HEK293 (cell line): ENCODE measurements around the gene PIP5KL1.

Source experiments
- CTCF ChIA-PET: fragments of 350-600 bp; formaldehyde crosslinking; extraction: SDS; loops from one replicate; lab custom pipeline; 2021; ENCODE audit warnings: antibody characterized with exemption; lab: Yijun Ruan, JAX
- POLR2A ChIA-PET: fragments of 300-600 bp; formaldehyde crosslinking; extraction: SDS; loops from one replicate; lab custom pipeline; 2020; ENCODE audit warnings: antibody characterized with exemption, inconsistent platforms; lab: Yijun Ruan, JAX
- H3K27ac ChIP-seq: fragments of 200-500 bp; sonication (Bioruptor generic); 2 replicates; pipeline ENCODE4 v1.5.1; 2014; ENCODE audit warnings: low read depth, low read length, control low read depth, inconsistent platforms; ENCODE audit errors: extremely low read depth
- H3K36me3 ChIP-seq, 2 experiments: fragments of 200-500 bp in 1 of 2; sonication (Bioruptor generic) in 1 of 2; 1 replicate in 1 of 2; 2 replicates in 1 of 2; pipeline ENCODE4 v1.5.1; 2014 to 2017; ENCODE audit warnings: inconsistent platforms in 2 of 2, low read length in 2 of 2; ENCODE audit not compliant: control insufficient read depth in 2 of 2, insufficient read depth in 1 of 2
- H3K4me1 ChIP-seq: fragments of 200-500 bp; sonication (Bioruptor generic); 2 replicates; pipeline ENCODE4 v1.5.1; 2014; ENCODE audit warnings: mild to moderate bottlenecking, low read length, inconsistent platforms; ENCODE audit not compliant: control insufficient read depth, insufficient read depth
- H3K4me3 ChIP-seq: 2 replicates; pipeline ENCODE4 v1.5.1; 2011; ENCODE audit warnings: low read depth, mild to moderate bottlenecking, control low read depth, low read length, moderate library complexity
- H3K9me3 ChIP-seq: fragments of 200-500 bp; sonication (Bioruptor generic); 2 replicates; pipeline ENCODE4 v1.5.1; 2014; ENCODE audit warnings: low read depth, low read length, inconsistent platforms; ENCODE audit not compliant: control insufficient read depth, insufficient read depth
- SP2 ChIP-seq: fragments of 450-650 bp; formaldehyde crosslinking; IDR thresholded peaks from 2 replicates; pipeline ENCODE4 v1.5.1; 2016; ENCODE audit warnings: missing biosample characterization, missing genetic modification characterization
- ZEB2 ChIP-seq: fragments of 450-650 bp; formaldehyde crosslinking; IDR thresholded peaks from 2 replicates; pipeline ENCODE4 v1.5.1; 2016; ENCODE audit warnings: missing biosample characterization, missing genetic modification characterization
- ZFP37 ChIP-seq: fragments of 450-650 bp; formaldehyde crosslinking; IDR thresholded peaks from 2 replicates; pipeline ENCODE4 v1.5.1; 2016; ENCODE audit warnings: missing biosample characterization, missing genetic modification characterization
- ZNF112 ChIP-seq: fragments of 450-650 bp; formaldehyde crosslinking; IDR thresholded peaks from 2 replicates; pipeline ENCODE4 v1.5.0; 2017; ENCODE audit warnings: missing biosample characterization, missing genetic modification characterization
- ZNF311 ChIP-seq: fragments of 450-650 bp; formaldehyde crosslinking; IDR thresholded peaks from 2 replicates; pipeline ENCODE4 v1.5.1; 2017; ENCODE audit warnings: missing biosample characterization, missing genetic modification characterization, borderline replicate concordance
- ZNF335 ChIP-seq: fragments of 450-650 bp; formaldehyde crosslinking; conservative IDR thresholded peaks from 2 replicates; pipeline ENCODE4 v1.5.1; 2016; ENCODE audit warnings: missing biosample characterization, missing genetic modification characterization
- ZNF366 ChIP-seq: fragments of 450-650 bp; formaldehyde crosslinking; conservative IDR thresholded peaks from 2 replicates; pipeline ENCODE4 v1.5.1; 2016; ENCODE audit warnings: missing biosample characterization, missing genetic modification characterization
- ZNF426 ChIP-seq: fragments of 450-650 bp; formaldehyde crosslinking; IDR thresholded peaks from 2 replicates; pipeline ENCODE4 v1.5.1; 2017; ENCODE audit warnings: missing biosample characterization, missing genetic modification characterization, mild to moderate bottlenecking, inconsistent platforms, moderate library complexity
- ZNF621 ChIP-seq: fragments of 450-650 bp; formaldehyde crosslinking; IDR thresholded peaks from 2 replicates; pipeline ENCODE4 v1.5.1; 2017; ENCODE audit warnings: missing biosample characterization, missing genetic modification characterization
- ZNF768 ChIP-seq: fragments of 450-650 bp; formaldehyde crosslinking; IDR thresholded peaks from 2 replicates; pipeline ENCODE4 v1.5.1; 2018; ENCODE audit warnings: missing biosample characterization, mild to moderate bottlenecking, missing genetic modification characterization
- ZNF791 ChIP-seq: fragments of 450-650 bp; formaldehyde crosslinking; IDR thresholded peaks from 2 replicates; pipeline ENCODE4 v1.5.1; 2016; ENCODE audit warnings: missing biosample characterization, missing genetic modification characterization
- ZNF792 ChIP-seq: fragments of 450-650 bp; formaldehyde crosslinking; IDR thresholded peaks from 2 replicates; pipeline ENCODE4 v1.5.1; 2016; ENCODE audit warnings: missing biosample characterization, missing genetic modification characterization
- ZXDB ChIP-seq: fragments of 450-650 bp; formaldehyde crosslinking; IDR thresholded peaks from 2 replicates; pipeline ENCODE4 v1.5.1; 2016; ENCODE audit warnings: missing biosample characterization, missing genetic modification characterization
- TF ChIP-seq, protein P1 (sequence below): fragments of 450-650 bp; formaldehyde crosslinking; IDR thresholded peaks from 2 replicates; pipeline ENCODE4 v1.5.1; 2017; ENCODE audit warnings: missing biosample characterization, missing genetic modification characterization
- TF ChIP-seq, protein P2 (sequence below): fragments of 450-650 bp; formaldehyde crosslinking; IDR thresholded peaks from 2 replicates; pipeline ENCODE4 v1.5.1; 2016; ENCODE audit warnings: missing biosample characterization, missing genetic modification characterization
- TF ChIP-seq, protein P3 (sequence below): fragments of 450-650 bp; formaldehyde crosslinking; conservative IDR thresholded peaks from 2 replicates; pipeline ENCODE4 v1.5.1; 2016; ENCODE audit warnings: low read depth, missing biosample characterization, missing genetic modification characterization
- TF ChIP-seq, protein P4 (sequence below): fragments of 450-650 bp; formaldehyde crosslinking; IDR thresholded peaks from 2 replicates; pipeline ENCODE4 v1.5.1; 2017; ENCODE audit warnings: missing biosample characterization, missing genetic modification characterization
- TF ChIP-seq, protein P5 (sequence below): IDR thresholded peaks from 2 replicates; pipeline ENCODE4 v1.6.1; 2011; ENCODE audit warnings: mild to moderate bottlenecking, low read depth, low read length, borderline replicate concordance
- TF ChIP-seq, protein P6 (sequence below): fragments of 450-650 bp; formaldehyde crosslinking; IDR thresholded peaks from 2 replicates; pipeline ENCODE4 v1.5.1; 2016; ENCODE audit warnings: missing biosample characterization, missing genetic modification characterization

PIP5KL1 gene

DNA sequence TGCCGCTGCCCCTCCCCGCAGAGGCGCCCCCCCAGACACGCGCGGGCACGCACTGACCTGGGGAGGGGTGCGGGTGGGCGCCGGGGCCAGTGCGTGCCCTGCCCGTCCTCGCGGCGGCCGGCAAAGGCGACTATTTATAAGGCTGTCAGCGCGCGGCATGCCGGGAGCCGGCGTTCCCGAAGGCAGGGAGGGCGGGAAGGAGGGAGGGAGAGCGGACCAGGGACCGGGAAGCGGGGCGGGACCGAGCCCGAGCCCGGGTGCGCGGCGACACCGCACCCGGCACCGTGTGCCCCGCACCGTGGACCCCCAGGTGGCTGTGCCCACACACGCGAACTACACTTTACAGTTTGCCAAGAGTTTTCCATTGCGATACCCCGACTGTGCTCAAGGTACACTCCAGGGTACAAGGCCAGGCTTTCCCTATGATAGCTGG is 53.0 kb downstream of the PIP5KL1 start, which contains the start of gene AK1 (continued):
- 0 out of 2 replicates have a peak, but pooled peaks have one; percentile 11 for TF ChIP-seq ZXDB
- TF ChIP-seq, protein P1, sequence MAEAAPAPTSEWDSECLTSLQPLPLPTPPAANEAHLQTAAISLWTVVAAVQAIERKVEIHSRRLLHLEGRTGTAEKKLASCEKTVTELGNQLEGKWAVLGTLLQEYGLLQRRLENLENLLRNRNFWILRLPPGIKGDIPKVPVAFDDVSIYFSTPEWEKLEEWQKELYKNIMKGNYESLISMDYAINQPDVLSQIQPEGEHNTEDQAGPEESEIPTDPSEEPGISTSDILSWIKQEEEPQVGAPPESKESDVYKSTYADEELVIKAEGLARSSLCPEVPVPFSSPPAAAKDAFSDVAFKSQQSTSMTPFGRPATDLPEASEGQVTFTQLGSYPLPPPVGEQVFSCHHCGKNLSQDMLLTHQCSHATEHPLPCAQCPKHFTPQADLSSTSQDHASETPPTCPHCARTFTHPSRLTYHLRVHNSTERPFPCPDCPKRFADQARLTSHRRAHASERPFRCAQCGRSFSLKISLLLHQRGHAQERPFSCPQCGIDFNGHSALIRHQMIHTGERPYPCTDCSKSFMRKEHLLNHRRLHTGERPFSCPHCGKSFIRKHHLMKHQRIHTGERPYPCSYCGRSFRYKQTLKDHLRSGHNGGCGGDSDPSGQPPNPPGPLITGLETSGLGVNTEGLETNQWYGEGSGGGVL (tag by site-specific recombination) = peak; percentile 66
- peak; percentile 76 for TF ChIP-seq SP2
- peak; percentile 86 for TF ChIP-seq ZNF366 (tag by site-specific recombination)
- TF ChIP-seq ZEB2 = peak; percentile 54; the same call in 1 of the 2 replicates
- TF ChIP-seq ZNF792 = no peak
- 0 out of 2 replicates have a peak, but pooled peaks have one; percentile 20 for TF ChIP-seq ZFP37 (tag by site-specific recombination)
- TF ChIP-seq ZNF621 = no peak
- TF ChIP-seq, protein P2, sequence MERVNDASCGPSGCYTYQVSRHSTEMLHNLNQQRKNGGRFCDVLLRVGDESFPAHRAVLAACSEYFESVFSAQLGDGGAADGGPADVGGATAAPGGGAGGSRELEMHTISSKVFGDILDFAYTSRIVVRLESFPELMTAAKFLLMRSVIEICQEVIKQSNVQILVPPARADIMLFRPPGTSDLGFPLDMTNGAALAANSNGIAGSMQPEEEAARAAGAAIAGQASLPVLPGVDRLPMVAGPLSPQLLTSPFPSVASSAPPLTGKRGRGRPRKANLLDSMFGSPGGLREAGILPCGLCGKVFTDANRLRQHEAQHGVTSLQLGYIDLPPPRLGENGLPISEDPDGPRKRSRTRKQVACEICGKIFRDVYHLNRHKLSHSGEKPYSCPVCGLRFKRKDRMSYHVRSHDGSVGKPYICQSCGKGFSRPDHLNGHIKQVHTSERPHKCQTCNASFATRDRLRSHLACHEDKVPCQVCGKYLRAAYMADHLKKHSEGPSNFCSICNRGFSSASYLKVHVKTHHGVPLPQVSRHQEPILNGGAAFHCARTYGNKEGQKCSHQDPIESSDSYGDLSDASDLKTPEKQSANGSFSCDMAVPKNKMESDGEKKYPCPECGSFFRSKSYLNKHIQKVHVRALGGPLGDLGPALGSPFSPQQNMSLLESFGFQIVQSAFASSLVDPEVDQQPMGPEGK (tag by site-specific recombination) = 0 out of 2 replicates have a peak, but pooled peaks have one; percentile 28

DNA sequence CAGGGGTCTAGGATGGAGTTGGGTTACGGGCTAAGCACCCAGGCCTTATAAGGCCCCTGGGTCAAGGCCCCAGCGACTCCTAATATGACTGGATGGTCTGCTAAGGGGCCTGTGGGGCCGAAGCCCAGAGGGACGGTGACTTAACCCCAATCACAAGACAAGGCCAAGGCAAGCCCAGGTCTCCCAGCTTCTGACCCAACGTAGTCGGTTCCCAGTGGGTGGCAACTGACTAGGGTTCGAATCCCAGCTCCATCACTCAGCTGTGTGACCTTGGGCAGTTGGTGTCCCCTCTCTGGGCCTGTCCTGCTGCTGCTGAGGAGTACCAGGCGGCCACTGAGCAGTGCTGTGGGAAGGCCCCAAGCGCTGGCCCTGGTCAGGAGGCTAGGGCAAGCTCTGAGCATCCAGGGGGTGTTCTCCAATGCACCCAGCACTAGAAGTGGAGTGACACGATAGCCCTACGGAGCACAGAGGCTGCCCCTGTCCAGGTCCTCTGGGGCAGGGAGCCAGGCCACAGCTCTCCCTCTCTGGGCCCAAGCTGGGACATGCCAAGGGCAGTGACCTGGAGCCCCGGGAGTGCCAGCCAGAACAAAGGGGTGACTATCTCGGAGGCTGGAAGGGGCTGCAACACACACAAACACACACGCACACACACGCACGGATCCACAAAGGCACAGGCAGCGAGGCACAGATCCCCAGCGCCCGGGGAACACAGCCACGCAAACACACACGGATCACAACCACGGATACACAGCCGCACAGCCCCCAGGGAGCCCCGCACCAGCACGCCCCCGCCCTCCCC is 53.6 kb downstream of the PIP5KL1 start:
- CTCF ChIA-PET = interaction anchor here (0.6 to 2.5 kb wide), 6 partner anchors 44 to 936 kb away, joined by 3 to 7 read pairs (median 4); no protein-coding TSS in a partner anchor
- Histone ChIP-seq H3K9me3 (no peaks in the 10 kb centered on the region), H3K27ac (peak overlapping the region; percentile 53; the same call in 1 of the 2 replicates), H3K4me1 (no peaks in the 10 kb centered on the region; the same call in 1 of the 2 replicates), H3K4me3 (peak overlapping the region; percentile 55), H3K36me3 (peaks cover 0 to 18% of the 10 kb centered on the region in 2 experiments; a peak in 1 of 3 replicates)
- POLR2A ChIA-PET = interaction anchor here (1.1 kb wide), 1 partner anchor 13 kb away, joined by 4 read pairs; no protein-coding TSS in a partner anchor
- TF ChIP-seq, protein P2 (tag by site-specific recombination) = peak; percentile 22; the same call in 1 of the 2 replicates
- TF ChIP-seq ZNF426 (no peak), ZNF311 (tag by site-specific recombination) (no peak), ZNF112 (tag by site-specific recombination) (no peak), ZNF335 (tag by site-specific recombination) (0 out of 2 replicates have a peak, but pooled peaks have one; percentile 31), ZNF791 (tag by site-specific recombination) (no peak), ZNF768 (tag by site-specific recombination) (peak; percentile 59; the same call in 1 of the 2 replicates)
- TF ChIP-seq, protein P3, sequence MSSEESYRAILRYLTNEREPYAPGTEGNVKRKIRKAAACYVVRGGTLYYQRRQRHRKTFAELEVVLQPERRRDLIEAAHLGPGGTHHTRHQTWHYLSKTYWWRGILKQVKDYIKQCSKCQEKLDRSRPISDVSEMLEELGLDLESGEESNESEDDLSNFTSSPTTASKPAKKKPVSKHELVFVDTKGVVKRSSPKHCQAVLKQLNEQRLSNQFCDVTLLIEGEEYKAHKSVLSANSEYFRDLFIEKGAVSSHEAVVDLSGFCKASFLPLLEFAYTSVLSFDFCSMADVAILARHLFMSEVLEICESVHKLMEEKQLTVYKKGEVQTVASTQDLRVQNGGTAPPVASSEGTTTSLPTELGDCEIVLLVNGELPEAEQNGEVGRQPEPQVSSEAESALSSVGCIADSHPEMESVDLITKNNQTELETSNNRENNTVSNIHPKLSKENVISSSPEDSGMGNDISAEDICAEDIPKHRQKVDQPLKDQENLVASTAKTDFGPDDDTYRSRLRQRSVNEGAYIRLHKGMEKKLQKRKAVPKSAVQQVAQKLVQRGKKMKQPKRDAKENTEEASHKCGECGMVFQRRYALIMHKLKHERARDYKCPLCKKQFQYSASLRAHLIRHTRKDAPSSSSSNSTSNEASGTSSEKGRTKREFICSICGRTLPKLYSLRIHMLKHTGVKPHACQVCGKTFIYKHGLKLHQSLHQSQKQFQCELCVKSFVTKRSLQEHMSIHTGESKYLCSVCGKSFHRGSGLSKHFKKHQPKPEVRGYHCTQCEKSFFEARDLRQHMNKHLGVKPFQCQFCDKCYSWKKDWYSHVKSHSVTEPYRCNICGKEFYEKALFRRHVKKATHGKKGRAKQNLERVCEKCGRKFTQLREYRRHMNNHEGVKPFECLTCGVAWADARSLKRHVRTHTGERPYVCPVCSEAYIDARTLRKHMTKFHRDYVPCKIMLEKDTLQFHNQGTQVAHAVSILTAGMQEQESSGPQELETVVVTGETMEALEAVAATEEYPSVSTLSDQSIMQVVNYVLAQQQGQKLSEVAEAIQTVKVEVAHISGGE (tag by site-specific recombination) = peak; percentile 63
- TF ChIP-seq, protein P4, sequence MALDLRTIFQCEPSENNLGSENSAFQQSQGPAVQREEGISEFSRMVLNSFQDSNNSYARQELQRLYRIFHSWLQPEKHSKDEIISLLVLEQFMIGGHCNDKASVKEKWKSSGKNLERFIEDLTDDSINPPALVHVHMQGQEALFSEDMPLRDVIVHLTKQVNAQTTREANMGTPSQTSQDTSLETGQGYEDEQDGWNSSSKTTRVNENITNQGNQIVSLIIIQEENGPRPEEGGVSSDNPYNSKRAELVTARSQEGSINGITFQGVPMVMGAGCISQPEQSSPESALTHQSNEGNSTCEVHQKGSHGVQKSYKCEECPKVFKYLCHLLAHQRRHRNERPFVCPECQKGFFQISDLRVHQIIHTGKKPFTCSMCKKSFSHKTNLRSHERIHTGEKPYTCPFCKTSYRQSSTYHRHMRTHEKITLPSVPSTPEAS (tag by site-specific recombination) = 0 out of 2 replicates have a peak, but pooled peaks have one; percentile 20
- TF ChIP-seq, protein P5, sequence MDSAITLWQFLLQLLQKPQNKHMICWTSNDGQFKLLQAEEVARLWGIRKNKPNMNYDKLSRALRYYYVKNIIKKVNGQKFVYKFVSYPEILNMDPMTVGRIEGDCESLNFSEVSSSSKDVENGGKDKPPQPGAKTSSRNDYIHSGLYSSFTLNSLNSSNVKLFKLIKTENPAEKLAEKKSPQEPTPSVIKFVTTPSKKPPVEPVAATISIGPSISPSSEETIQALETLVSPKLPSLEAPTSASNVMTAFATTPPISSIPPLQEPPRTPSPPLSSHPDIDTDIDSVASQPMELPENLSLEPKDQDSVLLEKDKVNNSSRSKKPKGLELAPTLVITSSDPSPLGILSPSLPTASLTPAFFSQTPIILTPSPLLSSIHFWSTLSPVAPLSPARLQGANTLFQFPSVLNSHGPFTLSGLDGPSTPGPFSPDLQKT = no peak
- TF ChIP-seq, protein P6, sequence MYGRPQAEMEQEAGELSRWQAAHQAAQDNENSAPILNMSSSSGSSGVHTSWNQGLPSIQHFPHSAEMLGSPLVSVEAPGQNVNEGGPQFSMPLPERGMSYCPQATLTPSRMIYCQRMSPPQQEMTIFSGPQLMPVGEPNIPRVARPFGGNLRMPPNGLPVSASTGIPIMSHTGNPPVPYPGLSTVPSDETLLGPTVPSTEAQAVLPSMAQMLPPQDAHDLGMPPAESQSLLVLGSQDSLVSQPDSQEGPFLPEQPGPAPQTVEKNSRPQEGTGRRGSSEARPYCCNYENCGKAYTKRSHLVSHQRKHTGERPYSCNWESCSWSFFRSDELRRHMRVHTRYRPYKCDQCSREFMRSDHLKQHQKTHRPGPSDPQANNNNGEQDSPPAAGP = peak; percentile 16; the same call in 1 of the 2 replicates
- TF ChIP-seq, all 188 proteins: peak for 6
